HCT116 (cell line): ENCODE measurements around the gene NFKB2. TPM values are rescaled to one million over a fixed set of nuclear protein-coding genes. Genes with fewer than 3 reads are reported as not detected.

ENCODE experiments used
- ATAC-seq: fragments of 200-7000 bp; cut with Tn5 transposase; 2 replicates; pipeline ENCODE4 v1.9.1; 2020; ENCODE audit warnings: mild to moderate bottlenecking, moderate library complexity
- BruUV-seq: library from RNA; stranded (reverse); fragments of 400-500 nt; replicated peaks from 2 replicates; lab custom pipeline; 2021; lab: Mats Ljungman, UMichigan
- CTCF ChIA-PET: fragments of 300-600 bp; sonication (Branson Sonifier 250); formaldehyde crosslinking; loops from one replicate; lab custom pipeline; 2021; ENCODE audit warnings: antibody characterized with exemption; lab: Charles Lee
- POLR2A ChIA-PET: fragments of 300-600, 350-600 bp; sonication (Branson Sonifier 250); formaldehyde crosslinking; loops from one replicate; lab custom pipeline; 2021; ENCODE audit warnings: antibody characterized with exemption; lab: Charles Lee
- RAD21 ChIA-PET, 2 experiments: fragments of 300-600 bp; sonication (Branson Sonifier 250); formaldehyde crosslinking; loops; one replicate each; lab custom pipeline; 2023; ENCODE audit warnings: low total read pairs in 2 of 2; ENCODE audit not compliant: uncharacterized antibody in 2 of 2, unreplicated experiment in 2 of 2, low non-redundant PET in 1 of 2; lab: Charles Lee
- DNase-seq: peaks from one replicate; pipeline ENCODE4 v3.0.0-alpha.2; 2010; ENCODE audit warnings: low read depth, low spot score
- H2AFZ ChIP-seq: fragments of 200-600 bp; shearing (Covaris generic), sonication (generic); 2 replicates; pipeline ENCODE4 v1.6.1; 2017; ENCODE audit warnings: low read depth, mixed run types, mixed read lengths, antibody characterized with exemption, low read length; ENCODE audit not compliant: poor library complexity, severe bottlenecking
- H3K27ac ChIP-seq: 2 replicates; pipeline ENCODE4 v1.5.1; 2012; ENCODE audit warnings: low read depth, low read length
- H3K27me3 ChIP-seq: fragments of 200-600 bp; sonication (generic); 2 replicates; pipeline ENCODE4 v1.6.1; 2016; ENCODE audit warnings: mixed run types, low read length, mixed read lengths; ENCODE audit not compliant: insufficient read depth
- H3K36me3 ChIP-seq, 2 experiments: fragments of 200-500 bp in 1 of 2; fragments of 200-600 bp in 1 of 2; sonication (Bioruptor generic) in 1 of 2; sonication (generic) in 1 of 2; 2 replicates each; pipeline versions ENCODE4 v1.5.1 to v1.6.1; 2014 to 2016; ENCODE audit warnings: low read length in 2 of 2, inconsistent platforms in 1 of 2, mixed read lengths in 1 of 2, mixed run types in 1 of 2; ENCODE audit not compliant: insufficient read depth in 2 of 2, control insufficient read depth in 1 of 2
- H3K4me1 ChIP-seq, 2 experiments: fragments of 200-600 bp in 1 of 2; sonication (generic) in 1 of 2; 2 replicates each; pipeline versions ENCODE4 v1.5.1 to v1.6.1; 2012 to 2017; ENCODE audit warnings: low read length in 2 of 2, inconsistent platforms in 1 of 2, mild to moderate bottlenecking in 1 of 2, mixed read lengths in 1 of 2, mixed run types in 1 of 2, moderate library complexity in 1 of 2; ENCODE audit not compliant: insufficient read depth in 2 of 2, control insufficient read depth in 1 of 2
- H3K4me2 ChIP-seq: fragments of 200-600 bp; sonication (generic); 2 replicates; pipeline ENCODE4 v1.6.1; 2017; ENCODE audit warnings: mixed run types, low read length, mixed read lengths
- H3K4me3 ChIP-seq, 2 experiments: fragments of 200-600 bp in 1 of 2; sonication (generic) in 1 of 2; replicated peaks in 1 of 2; 2 replicates each; pipeline ENCODE4 v1.5.1; 2011 to 2016; ENCODE audit warnings: low read length in 2 of 2, control low read depth in 1 of 2, low read depth in 1 of 2, mild to moderate bottlenecking in 1 of 2, mixed read lengths in 1 of 2, mixed run types in 1 of 2
- H3K79me2 ChIP-seq: fragments of 200-600 bp; sonication (generic); 2 replicates; pipeline ENCODE4 v1.6.1; 2017; ENCODE audit warnings: mild to moderate bottlenecking, mixed run types, low read length, moderate library complexity, mixed read lengths; ENCODE audit not compliant: insufficient read depth
- H3K9ac ChIP-seq: fragments of 200-600 bp; sonication (generic); 2 replicates; pipeline ENCODE4 v1.6.1; 2016; ENCODE audit warnings: low read length, mixed read lengths
- H3K9me2 ChIP-seq: fragments of 200-600 bp; sonication (generic), shearing (Covaris generic); 2 replicates; pipeline ENCODE4 v1.6.1; 2017; ENCODE audit warnings: mixed run types, mild to moderate bottlenecking, moderate library complexity; ENCODE audit not compliant: insufficient read depth
- H3K9me3 ChIP-seq, 2 experiments: fragments of 200-500 bp in 1 of 2; fragments of 200-600 bp in 1 of 2; sonication (Bioruptor generic) in 1 of 2; sonication (generic) in 1 of 2; 2 replicates each; pipeline ENCODE4 v1.6.1; 2014 to 2017; ENCODE audit warnings: low read length in 2 of 2, mixed read lengths in 2 of 2, inconsistent platforms in 1 of 2, low read depth in 1 of 2, mild to moderate bottlenecking in 1 of 2, mixed run types in 1 of 2, moderate library complexity in 1 of 2; ENCODE audit not compliant: control insufficient read depth in 1 of 2, insufficient read depth in 1 of 2
- H4K20me1 ChIP-seq: fragments of 200-600 bp; sonication (generic), shearing (Covaris generic); 2 replicates; pipeline ENCODE4 v1.6.1; 2017; ENCODE audit warnings: mixed run types, mild to moderate bottlenecking, moderate library complexity; ENCODE audit not compliant: insufficient read depth
- CBX3 ChIP-seq: IDR thresholded peaks from 2 replicates; pipeline ENCODE4 v1.6.1; 2012; ENCODE audit warnings: low read depth
- CEBPB ChIP-seq: IDR thresholded peaks from 2 replicates; pipeline ENCODE4 v1.6.1; 2012; ENCODE audit warnings: low read depth
- EGR1 ChIP-seq: IDR thresholded peaks from 2 replicates; pipeline ENCODE4 v1.6.1; 2012; ENCODE audit warnings: low read depth
- ELF1 ChIP-seq: IDR thresholded peaks from 2 replicates; pipeline ENCODE4 v1.6.1; 2012; ENCODE audit warnings: low read depth, borderline replicate concordance
- EZH2 ChIP-seq: fragments of 200-600 bp; sonication (generic); IDR thresholded peaks from 2 replicates; pipeline ENCODE4 v1.6.1; 2017; ENCODE audit warnings: antibody characterized with exemption, mixed run types
- JUND ChIP-seq: IDR thresholded peaks from 2 replicates; pipeline ENCODE4 v1.6.1; 2012
- MAX ChIP-seq: IDR thresholded peaks from 2 replicates; pipeline ENCODE4 v1.6.1; 2012
- POLR2A ChIP-seq: IDR thresholded peaks from 2 replicates; pipeline ENCODE4 v1.7.0; 2011; ENCODE audit warnings: borderline replicate concordance; ENCODE audit not compliant: insufficient read depth, insufficient read length; ENCODE audit errors: extremely low read depth
- POLR2AphosphoS5 ChIP-seq: IDR thresholded peaks from 2 replicates; pipeline ENCODE4 v1.6.1; 2011; ENCODE audit warnings: mild to moderate bottlenecking, low read depth, low read length, moderate library complexity
- RAD21 ChIP-seq: IDR thresholded peaks from 2 replicates; pipeline ENCODE4 v1.6.1; 2012; ENCODE audit warnings: low read depth, mild to moderate bottlenecking
- SIN3A ChIP-seq: IDR thresholded peaks from 2 replicates; pipeline ENCODE4 v1.6.1; 2012; ENCODE audit warnings: low read depth
- SRF ChIP-seq: IDR thresholded peaks from 2 replicates; pipeline ENCODE4 v1.6.1; 2012; ENCODE audit warnings: low read depth
- YY1 ChIP-seq: IDR thresholded peaks from 2 replicates; pipeline ENCODE4 v1.6.1; 2011; ENCODE audit warnings: low read length, low read depth, moderate library complexity, mild to moderate bottlenecking; ENCODE audit not compliant: insufficient replicate concordance; ENCODE audit errors: extremely low read depth
- intact Hi-C: fragments of 100-400 bp; cut with micrococcal nuclease; formaldehyde crosslinking; loops from 2 replicates; pipeline ENCODE4 v1.10.0; 2022
- total RNA-seq: library from RNA; stranded (reverse); gene quantifications from one replicate; pipeline ENCODE4 v1.2.1, GENCODE V29; 2021; ENCODE audit not compliant: unreplicated experiment

The NFKB2 gene
- total RNA-seq, 1 experiment from 2014 or later, result 115 TPM

GRCh38 chr10:102420181-102420713, 24.7 kb downstream of the NFKB2 start:
- Histone ChIP-seq H3K9ac (peak overlapping the region; percentile 87), H3K79me2 (peaks cover 11% of the 10 kb centered on the region), H3K4me2 (peak overlapping the region; percentile 93), H3K27me3 (no peaks in the 10 kb centered on the region), H3K9me2 (no peaks in the 10 kb centered on the region), H3K4me3 (peak overlapping the region; percentile 87 to 94), H2AFZ (peak overlapping the region; percentile 37), H4K20me1 (no peaks in the 10 kb centered on the region), H3K4me1 (peaks cover 15 to 33% of the 10 kb centered on the region in 2 experiments; a peak in 3 of 4 replicates), H3K9me3 (no peaks in the 10 kb centered on the region), H3K27ac (peak overlapping the region; percentile 77), H3K36me3 (peaks cover 0 to 11% of the 10 kb centered on the region in 2 experiments; a peak in 1 of 4 replicates)
- BruUV-seq, result TSS peak; percentile 42
- intact Hi-C loops, result loop anchor here (2.0 to 5.0 kb wide), 2 partner anchors 42 to 59 kb away; no protein-coding TSS in a partner anchor
- no peak for DNase-seq
- TF ChIP-seq POLR2A (no peak), CBX3 (no peak), EZH2 (no peak), EGR1 (no peak), MAX (no peak), JUND (no peak), SIN3A (no peak), CEBPB (no peak), YY1 (no peak), POLR2AphosphoS5 (no peak), SRF (no peak), RAD21 (no peak), ELF1 (no peak)
- ATAC-seq, result no peak
- ChIA-PET CTCF (interaction anchor here (1.0 to 4.7 kb wide), 13 partner anchors 11 to 639 kb away, joined by 3 to 98 read pairs (median 9); partner anchors contain the start of genes C10orf95, CUEDC2, NFKB2 and SUFU), RAD21 (interaction anchor here (1.0 to 1.6 kb wide), 4 partner anchors 25 to 190 kb away, joined by 3 to 7 read pairs (median 4); partner anchors contain the start of genes ACTR1A (in 1 of the 2) and NFKB2 (in 1 of the 2)), POLR2A (interaction anchor here (1.0 to 4.2 kb wide), 11 partner anchors 11 to 222 kb away, joined by 3 to 47 read pairs (median 7); partner anchors contain the start of genes C10orf95 and CUEDC2)
